ENCODE data around the gene ATXN7L3. TPM values are rescaled to one million over a fixed set of nuclear protein-coding genes. Genes with fewer than 3 reads are reported as not detected.
A peak's percentile ranks its signal among the peaks of the same experiment; 100 is the strongest.

ATXN7L3 gene
- total and polyA plus RNA-seq, 9 of the 15 experiments (the other 6 are each of a cell fraction or from before 2014, with no cell fraction given), result 0.62 to 66.1 (median 33.2) TPM

DNA sequence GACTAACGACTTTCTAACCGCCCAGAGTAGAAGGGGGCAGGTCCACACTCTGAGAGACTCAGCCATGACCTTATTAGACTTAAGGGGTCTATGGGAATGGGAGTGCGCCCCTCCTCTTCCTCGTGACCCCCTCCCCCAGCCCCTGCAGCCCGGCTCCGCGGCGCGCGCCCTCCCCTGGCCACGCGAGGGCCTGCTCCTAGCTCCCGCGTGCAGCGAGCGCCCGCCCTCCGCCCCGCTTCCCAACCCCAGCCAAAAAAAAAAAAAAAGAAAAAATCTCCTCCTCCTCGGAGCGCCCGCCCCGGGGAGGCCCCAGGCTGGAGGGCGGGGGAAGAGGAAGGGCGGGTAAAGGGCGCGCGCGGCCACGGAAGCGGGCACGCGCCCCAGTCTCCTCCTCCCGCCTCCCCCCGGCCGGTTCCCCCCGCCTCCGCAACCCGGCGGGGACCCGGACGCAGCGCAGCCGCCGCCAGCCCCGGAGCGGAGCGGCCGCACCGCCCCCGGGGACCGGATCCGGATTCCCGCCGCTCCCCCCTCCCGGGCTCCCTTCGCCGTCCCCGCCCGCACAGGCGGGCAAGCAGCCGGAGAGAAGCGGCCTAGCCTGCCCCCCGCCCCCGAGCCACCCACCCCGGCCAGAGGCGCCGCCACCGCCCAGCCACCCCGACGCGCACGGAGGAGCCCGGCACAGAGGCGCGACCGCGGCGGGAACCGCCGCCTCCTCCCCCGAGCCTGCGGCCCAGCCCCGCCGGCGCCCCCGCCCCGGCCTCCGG, 18.8 kb upstream of the ATXN7L3 start (continued):
- no peak for TF ChIP-seq ZSCAN29 (IDR thresholded peaks at IDR 0.05)
- no peak for TF ChIP-seq PHTF2 (CRISPR knock-in tag; IDR thresholded peaks at IDR 0.05)
- TF ChIP-seq, protein P1, sequence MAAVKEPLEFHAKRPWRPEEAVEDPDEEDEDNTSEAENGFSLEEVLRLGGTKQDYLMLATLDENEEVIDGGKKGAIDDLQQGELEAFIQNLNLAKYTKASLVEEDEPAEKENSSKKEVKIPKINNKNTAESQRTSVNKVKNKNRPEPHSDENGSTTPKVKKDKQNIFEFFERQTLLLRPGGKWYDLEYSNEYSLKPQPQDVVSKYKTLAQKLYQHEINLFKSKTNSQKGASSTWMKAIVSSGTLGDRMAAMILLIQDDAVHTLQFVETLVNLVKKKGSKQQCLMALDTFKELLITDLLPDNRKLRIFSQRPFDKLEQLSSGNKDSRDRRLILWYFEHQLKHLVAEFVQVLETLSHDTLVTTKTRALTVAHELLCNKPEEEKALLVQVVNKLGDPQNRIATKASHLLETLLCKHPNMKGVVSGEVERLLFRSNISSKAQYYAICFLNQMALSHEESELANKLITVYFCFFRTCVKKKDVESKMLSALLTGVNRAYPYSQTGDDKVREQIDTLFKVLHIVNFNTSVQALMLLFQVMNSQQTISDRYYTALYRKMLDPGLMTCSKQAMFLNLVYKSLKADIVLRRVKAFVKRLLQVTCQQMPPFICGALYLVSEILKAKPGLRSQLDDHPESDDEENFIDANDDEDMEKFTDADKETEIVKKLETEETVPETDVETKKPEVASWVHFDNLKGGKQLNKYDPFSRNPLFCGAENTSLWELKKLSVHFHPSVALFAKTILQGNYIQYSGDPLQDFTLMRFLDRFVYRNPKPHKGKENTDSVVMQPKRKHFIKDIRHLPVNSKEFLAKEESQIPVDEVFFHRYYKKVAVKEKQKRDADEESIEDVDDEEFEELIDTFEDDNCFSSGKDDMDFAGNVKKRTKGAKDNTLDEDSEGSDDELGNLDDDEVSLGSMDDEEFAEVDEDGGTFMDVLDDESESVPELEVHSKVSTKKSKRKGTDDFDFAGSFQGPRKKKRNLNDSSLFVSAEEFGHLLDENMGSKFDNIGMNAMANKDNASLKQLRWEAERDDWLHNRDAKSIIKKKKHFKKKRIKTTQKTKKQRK (IDR thresholded peaks at IDR 0.05; ENCODE audit: borderline replicate concordance, low read depth, low read length), result no peak
- TF ChIP-seq, protein P2, sequence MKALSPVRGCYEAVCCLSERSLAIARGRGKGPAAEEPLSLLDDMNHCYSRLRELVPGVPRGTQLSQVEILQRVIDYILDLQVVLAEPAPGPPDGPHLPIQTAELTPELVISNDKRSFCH (CRISPR knock-in tag; IDR thresholded peaks at IDR 0.05), result no peak
- TF ChIP-seq, protein P2 (tag; IDR thresholded peaks at IDR 0.05), result no peak
- no peak for TF ChIP-seq THRAP3 (IDR thresholded peaks at IDR 0.05; ENCODE audit: borderline replicate concordance)
- TF ChIP-seq PCBP1 (IDR thresholded peaks at IDR 0.05; ENCODE audit: low read depth, low read length, poor library complexity, severe bottlenecking), result peak; percentile 74
- TF ChIP-seq EP400 (IDR thresholded peaks at IDR 0.05), result no peak
- no peak for TF ChIP-seq NCOA6 (IDR thresholded peaks at IDR 0.05)
- TF ChIP-seq ZFPM2 (CRISPR knock-in tag; IDR thresholded peaks at IDR 0.05), result no peak
- no peak for TF ChIP-seq TRIM24 (IDR thresholded peaks at IDR 0.05)
- TF ChIP-seq ZNF76 (CRISPR knock-in tag; IDR thresholded peaks at IDR 0.05; ENCODE audit: borderline replicate concordance), result no peak
- no peak for TF ChIP-seq GABPB1 (CRISPR knock-in tag; IDR thresholded peaks at IDR 0.05)
- TF ChIP-seq, protein P3, sequence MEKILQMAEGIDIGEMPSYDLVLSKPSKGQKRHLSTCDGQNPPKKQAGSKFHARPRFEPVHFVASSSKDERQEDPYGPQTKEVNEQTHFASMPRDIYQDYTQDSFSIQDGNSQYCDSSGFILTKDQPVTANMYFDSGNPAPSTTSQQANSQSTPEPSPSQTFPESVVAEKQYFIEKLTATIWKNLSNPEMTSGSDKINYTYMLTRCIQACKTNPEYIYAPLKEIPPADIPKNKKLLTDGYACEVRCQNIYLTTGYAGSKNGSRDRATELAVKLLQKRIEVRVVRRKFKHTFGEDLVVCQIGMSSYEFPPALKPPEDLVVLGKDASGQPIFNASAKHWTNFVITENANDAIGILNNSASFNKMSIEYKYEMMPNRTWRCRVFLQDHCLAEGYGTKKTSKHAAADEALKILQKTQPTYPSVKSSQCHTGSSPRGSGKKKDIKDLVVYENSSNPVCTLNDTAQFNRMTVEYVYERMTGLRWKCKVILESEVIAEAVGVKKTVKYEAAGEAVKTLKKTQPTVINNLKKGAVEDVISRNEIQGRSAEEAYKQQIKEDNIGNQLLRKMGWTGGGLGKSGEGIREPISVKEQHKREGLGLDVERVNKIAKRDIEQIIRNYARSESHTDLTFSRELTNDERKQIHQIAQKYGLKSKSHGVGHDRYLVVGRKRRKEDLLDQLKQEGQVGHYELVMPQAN (IDR thresholded peaks at IDR 0.05; ENCODE audit: borderline replicate concordance), result 0 out of 2 replicates have a peak, but pooled peaks have one; percentile 24
- no peak for TF ChIP-seq PTBP1 (IDR thresholded peaks at IDR 0.05; ENCODE audit: low read depth, low read length)
- TF ChIP-seq, protein P4, sequence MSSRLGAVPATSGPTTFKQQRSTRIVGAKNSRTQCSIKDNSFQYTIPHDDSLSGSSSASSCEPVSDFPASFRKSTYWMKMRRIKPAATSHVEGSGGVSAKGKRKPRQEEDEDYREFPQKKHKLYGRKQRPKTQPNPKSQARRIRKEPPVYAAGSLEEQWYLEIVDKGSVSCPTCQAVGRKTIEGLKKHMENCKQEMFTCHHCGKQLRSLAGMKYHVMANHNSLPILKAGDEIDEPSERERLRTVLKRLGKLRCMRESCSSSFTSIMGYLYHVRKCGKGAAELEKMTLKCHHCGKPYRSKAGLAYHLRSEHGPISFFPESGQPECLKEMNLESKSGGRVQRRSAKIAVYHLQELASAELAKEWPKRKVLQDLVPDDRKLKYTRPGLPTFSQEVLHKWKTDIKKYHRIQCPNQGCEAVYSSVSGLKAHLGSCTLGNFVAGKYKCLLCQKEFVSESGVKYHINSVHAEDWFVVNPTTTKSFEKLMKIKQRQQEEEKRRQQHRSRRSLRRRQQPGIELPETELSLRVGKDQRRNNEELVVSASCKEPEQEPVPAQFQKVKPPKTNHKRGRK (tag; IDR thresholded peaks at IDR 0.05), result no peak
- TF ChIP-seq NR1H2 (CRISPR knock-in tag; IDR thresholded peaks at IDR 0.05), result no peak
- TF ChIP-seq XRCC3 (IDR thresholded peaks at IDR 0.05), result no peak
- TF ChIP-seq ARID1B (IDR thresholded peaks at IDR 0.05), result no peak
- TF ChIP-seq, protein P5, sequence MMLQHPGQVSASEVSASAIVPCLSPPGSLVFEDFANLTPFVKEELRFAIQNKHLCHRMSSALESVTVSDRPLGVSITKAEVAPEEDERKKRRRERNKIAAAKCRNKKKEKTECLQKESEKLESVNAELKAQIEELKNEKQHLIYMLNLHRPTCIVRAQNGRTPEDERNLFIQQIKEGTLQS (IDR thresholded peaks at IDR 0.05), result no peak
- TF ChIP-seq, protein P5 (CRISPR knock-in tag; conservative IDR thresholded peaks at IDR 0.05), result no peak
- no peak for TF ChIP-seq MTA2 (IDR thresholded peaks at IDR 0.05; ENCODE audit: low read depth)

Data from K562 (cell line).